T-helper 1 cell (primary cell): ENCODE data around the gene TTLL7.
A peak's percentile ranks its signal among the peaks of the same experiment; 100 is the strongest.

Experiments used
- DNase-seq, 5 donors: peaks; one replicate each; pipeline ENCODE4 v3.0.0-alpha.2; 2012 to 2020
- total RNA-seq, 4 donors: gene quantifications; one replicate each; lab custom pipeline; 2026; lab: John Stamatoyannopoulos, UW

The TTLL7 gene
- total RNA-seq = 0 to 1.1 (median 0.14) reads per million in 4 donors

- DNase-seq = peak; percentile 7 to 76 (median 21)
Measured at GRCh38 chr1:83998498-83999315, at the start of gene TTLL7. Gene TTLL7 (minus strand): TSS chr1:83999132. CDS start chr1:83952211, 46,921 bp downstream.

- no peak for DNase-seq
Measured at GRCh38 chr1:84042461-84042860, 43.5 kb upstream of the TTLL7 start.

GRCh38 chr1:84037758-84038611 lies 39.1 kb upstream of the TTLL7 start:
- DNase-seq = no peak

- no peak for DNase-seq
Measured at GRCh38 chr1:84031802-84032327, 32.9 kb upstream of the TTLL7 start.

- no peak for DNase-seq
Measured at GRCh38 chr1:84027368-84027767, 28.4 kb upstream of the TTLL7 start.

- DNase-seq = no peak
Measured at GRCh38 chr1:84025966-84026365, 27.0 kb upstream of the TTLL7 start.

GRCh38 chr1:84021822-84022221 lies 22.9 kb upstream of the TTLL7 start:
- no peak for DNase-seq

- no peak for DNase-seq
Measured at GRCh38 chr1:84020151-84020550, 21.2 kb upstream of the TTLL7 start.

- no peak for DNase-seq
Measured at GRCh38 chr1:84019217-84019616, 20.3 kb upstream of the TTLL7 start.

- no peak for DNase-seq
Measured at GRCh38 chr1:84013708-84014107, 14.8 kb upstream of the TTLL7 start.

GRCh38 chr1:84012018-84012417 lies 13.1 kb upstream of the TTLL7 start:
- no peak for DNase-seq

- DNase-seq = no peak
Measured at GRCh38 chr1:84010136-84010535, 11.2 kb upstream of the TTLL7 start.

GRCh38 chr1:84008631-84009030 lies 9.7 kb upstream of the TTLL7 start:
- no peak for DNase-seq

- no peak for DNase-seq
Measured at GRCh38 chr1:84006591-84006990, 7.7 kb upstream of the TTLL7 start.

GRCh38 chr1:84001501-84001900 lies 2.6 kb upstream of the TTLL7 start:
- no peak for DNase-seq

- no peak for DNase-seq
Measured at GRCh38 chr1:84000954-84001495, 2.1 kb upstream of the TTLL7 start.

- DNase-seq = no peak
Measured at GRCh38 chr1:84000196-84000885, 1.4 kb upstream of the TTLL7 start.

- peak in 3 of 5 donors; percentile 2 to 17 (median 6) for DNase-seq
Measured at GRCh38 chr1:83999316-83999819, 436 bp upstream of the TTLL7 start.

GRCh38 chr1:83998205-83998497 lies 781 bp downstream of the TTLL7 start:
- no peak for DNase-seq

GRCh38 chr1:83997631-83998030 lies 1.3 kb downstream of the TTLL7 start:
- no peak for DNase-seq

GRCh38 chr1:83996621-83997020 lies 2.3 kb downstream of the TTLL7 start:
- DNase-seq = no peak

GRCh38 chr1:83996191-83996590 lies 2.7 kb downstream of the TTLL7 start:
- no peak for DNase-seq

- DNase-seq = no peak
Measured at GRCh38 chr1:83995649-83996048, 3.3 kb downstream of the TTLL7 start.
